Measurements from ENCODE around the gene FAM110A. TPM values are rescaled to one million over a fixed set of nuclear protein-coding genes. Genes with fewer than 3 reads are reported as not detected.

Gene FAM110A
- total and polyA plus RNA-seq, 2 of the 8 experiments (the other 6 are each of a cell fraction or from before 2014, with no cell fraction given), result 10.1 to 10.9 TPM

GRCh38 chr20:822651-823573 is 10.6 kb upstream of the FAM110A start:
- 78% methylated on average over 9 of the region's 12 CpGs; no CpG with 5 or more reads in 1 of the 2 experiments for WGBS, 2 experiments (ENCODE audit: extremely low coverage in 1 of 2, insufficient coverage in 1 of 2, insufficient read length in 1 of 2, insufficient replicate concordance in 2 of 2, low coverage in 1 of 2, low lambda C conversion rate in 2 of 2, missing lambda C conversion rate in 1 of 2)
- H4K91ac ChIP-seq (replicated peaks; ENCODE audit: insufficient read length, low read length), result no peak overlapping the region
- H4K20me1 ChIP-seq (replicated peaks in 1 of 2; ENCODE audit: control insufficient read depth in 1 of 2, insufficient read depth in 2 of 2, low read length in 2 of 2), result no peaks in the 10 kb centered on the region
- H3K27me3 ChIP-seq (replicated peaks in 1 of 4; ENCODE audit: control insufficient read depth in 3 of 4, extremely low read depth in 1 of 4, insufficient read depth in 3 of 4, low read length in 3 of 4), result no peaks in the 10 kb centered on the region
- H3K4me1 ChIP-seq (replicated peaks in 1 of 4; ENCODE audit: control insufficient read depth in 3 of 4, insufficient read depth in 4 of 4, low read length in 3 of 4), result peaks cover 0 to 6% (median 0%) of the 10 kb centered on the region in 4 experiments; a peak in 1 of 7 replicates
- H2BK120ac ChIP-seq (replicated peaks; ENCODE audit: low read depth, low read length), result no peak overlapping the region
- FAIRE-seq, result no peak
- no peaks in the 10 kb centered on the region for H3K79me2 ChIP-seq (ENCODE audit: control insufficient read depth in 1 of 2, insufficient read depth in 2 of 2, low read length in 2 of 2)
- H3K23me2 ChIP-seq (ENCODE audit: low read depth, low read length), result no peaks in the 10 kb centered on the region
- H2AK5ac ChIP-seq (ENCODE audit: low read depth, low read length), result no peak overlapping the region
- H3K9ac ChIP-seq (replicated peaks in 1 of 4; ENCODE audit: extremely low read depth in 1 of 4, low read depth in 3 of 4, low read length in 3 of 4), result no peak overlapping the region
- no peak overlapping the region for H2BK12ac ChIP-seq (ENCODE audit: low read depth, low read length)
- no peaks in the 10 kb centered on the region for H3K36me3 ChIP-seq (ENCODE audit: control insufficient read depth in 2 of 4, insufficient read depth in 4 of 4, low read length in 3 of 4)
- H3K27ac ChIP-seq (ENCODE audit: low read depth, low read length), result no peak overlapping the region
- no peak overlapping the region for H3K56ac ChIP-seq (replicated peaks; ENCODE audit: insufficient read length, low read depth, low read length)
- H3K18ac ChIP-seq (ENCODE audit: extremely low read depth, low read length), result no peak overlapping the region
- POLR2A ChIA-PET (ENCODE audit: partially characterized antibody), result no interaction called here
- no peaks in the 10 kb centered on the region for H3K9me3 ChIP-seq (ENCODE audit: insufficient read depth in 2 of 2, low read depth in 1 of 2, low read length in 1 of 2)
- CTCF ChIA-PET (ENCODE audit: partially characterized antibody), result interaction anchor here (0.8 to 10.2 kb wide), 3 partner anchors 10 to 134 kb away, joined by 4 to 153 read pairs (median 11); partner anchors contain the start of gene FAM110A
- H4K5ac ChIP-seq (ENCODE audit: insufficient read length, low read depth, low read length), result no peak overlapping the region
- H4K8ac ChIP-seq (ENCODE audit: extremely low read depth, insufficient read depth, low read length), result no peak overlapping the region
- no peaks in the 10 kb centered on the region for H3K79me1 ChIP-seq (ENCODE audit: low read depth, low read length)
- no peak overlapping the region for H3K4me2 ChIP-seq (ENCODE audit: insufficient read depth in 1 of 2, low read depth in 2 of 2, low read length in 2 of 2)
- no peak overlapping the region for H2BK15ac ChIP-seq (ENCODE audit: low read length)
- H3K4ac ChIP-seq (replicated peaks; ENCODE audit: insufficient read length, low read depth, low read length), result no peak overlapping the region
- H3K4me3 ChIP-seq (ENCODE audit: extremely low read depth in 1 of 4, insufficient read depth in 2 of 4, low read depth in 3 of 4, low read length in 4 of 4), result no peak overlapping the region
- no peak overlapping the region for H2BK5ac ChIP-seq (ENCODE audit: low read depth, low read length)
- no peak for DNase-seq (ENCODE audit: low read depth in 1 of 2, low spot score in 2 of 2)
- no peak overlapping the region for H3K23ac ChIP-seq (ENCODE audit: insufficient read length)
- no peak overlapping the region for H2AFZ ChIP-seq (ENCODE audit: low read length)
- no peak overlapping the region for H3K14ac ChIP-seq (ENCODE audit: insufficient read length)
- no peak overlapping the region for H2BK20ac ChIP-seq (ENCODE audit: low read length)
- TF ChIP-seq GTF2F1 (IDR thresholded peaks at IDR 0.05; ENCODE audit: borderline replicate concordance, low read depth, low read length) (no peak), RXRA (IDR thresholded peaks at IDR 0.05; ENCODE audit: insufficient read depth, low read depth, low read length) (no peak), EGR1 (IDR thresholded peaks at IDR 0.05; ENCODE audit: borderline replicate concordance, low read depth, low read length) (no peak), SP4 (IDR thresholded peaks at IDR 0.05; ENCODE audit: low read length) (no peak), JUN (IDR thresholded peaks at IDR 0.05; ENCODE audit: low read depth, low read length) (no peak), SRF (IDR thresholded peaks at IDR 0.05; ENCODE audit: low read depth, low read length) (no peak), RNF2 (IDR thresholded peaks at IDR 0.05; ENCODE audit: borderline replicate concordance, low read depth, low read length, missing control alignments, poor library complexity, severe bottlenecking) (no peak), TAF7 (optimal IDR thresholded peaks at IDR 0.05; ENCODE audit: borderline replicate concordance, low read depth, low read length) (no peak), SIRT6 (IDR thresholded peaks at IDR 0.05; ENCODE audit: low read length) (no peak), KDM4A (IDR thresholded peaks at IDR 0.05; ENCODE audit: low read depth, low read length, severe bottlenecking) (no peak), PHF8 (conservative IDR thresholded peaks at IDR 0.05; ENCODE audit: low read depth, low read length) (no peak), CBX8 (IDR thresholded peaks at IDR 0.05; ENCODE audit: borderline replicate concordance, low read depth, low read length) (no peak)
